ENCODE data around the gene MRPS33.

- TF ChIP-seq EZH2phosphoT487 (IDR thresholded peaks at IDR 0.05; ENCODE audit: low read depth) (no peak), CTCF (IDR thresholded peaks at IDR 0.05; ENCODE audit: low read depth, low read length) (no peak)
These were observed 40.4 kb upstream of the MRPS33 start for GRCh38 chr7:141055146-141055545.
